DOHH2 (cell line): ENCODE data around the gene ZNF653.

Experiments used
- EZH2phosphoT487 ChIP-seq: fragments of 200-600 bp; sonication (generic); IDR thresholded peaks from 2 replicates; pipeline ENCODE4 v1.6.1; 2017; ENCODE audit warnings: borderline replicate concordance, mild to moderate bottlenecking, antibody characterized with exemption, low read length, moderate library complexity, mixed read lengths
- TF ChIP-seq, protein P1 (sequence below): fragments of 200-600 bp; sonication (generic); IDR thresholded peaks from one replicate; pipeline ENCODE4 v1.5.1; 2014; ENCODE audit warnings: antibody characterized with exemption, mild to moderate bottlenecking, low read depth, low read length; ENCODE audit not compliant: poor library complexity, severe bottlenecking

GRCh38 chr19:11485245-11485837, 20.3 kb downstream of the ZNF653 start:
- TF ChIP-seq, protein P1, sequence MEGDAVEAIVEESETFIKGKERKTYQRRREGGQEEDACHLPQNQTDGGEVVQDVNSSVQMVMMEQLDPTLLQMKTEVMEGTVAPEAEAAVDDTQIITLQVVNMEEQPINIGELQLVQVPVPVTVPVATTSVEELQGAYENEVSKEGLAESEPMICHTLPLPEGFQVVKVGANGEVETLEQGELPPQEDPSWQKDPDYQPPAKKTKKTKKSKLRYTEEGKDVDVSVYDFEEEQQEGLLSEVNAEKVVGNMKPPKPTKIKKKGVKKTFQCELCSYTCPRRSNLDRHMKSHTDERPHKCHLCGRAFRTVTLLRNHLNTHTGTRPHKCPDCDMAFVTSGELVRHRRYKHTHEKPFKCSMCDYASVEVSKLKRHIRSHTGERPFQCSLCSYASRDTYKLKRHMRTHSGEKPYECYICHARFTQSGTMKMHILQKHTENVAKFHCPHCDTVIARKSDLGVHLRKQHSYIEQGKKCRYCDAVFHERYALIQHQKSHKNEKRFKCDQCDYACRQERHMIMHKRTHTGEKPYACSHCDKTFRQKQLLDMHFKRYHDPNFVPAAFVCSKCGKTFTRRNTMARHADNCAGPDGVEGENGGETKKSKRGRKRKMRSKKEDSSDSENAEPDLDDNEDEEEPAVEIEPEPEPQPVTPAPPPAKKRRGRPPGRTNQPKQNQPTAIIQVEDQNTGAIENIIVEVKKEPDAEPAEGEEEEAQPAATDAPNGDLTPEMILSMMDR: no peak
- TF ChIP-seq EZH2phosphoT487: no peak
